HG02885 (cell line): ENCODE data around the gene CCDC60.

Experiments
- ATAC-seq: cut with Tn5 transposase; IDR thresholded peaks from one replicate; pipeline ENCODE4 v1.9.1; 2021; ENCODE audit warnings: mild to moderate bottlenecking; ENCODE audit not compliant: unreplicated experiment, poor library complexity

CCDC60 gene

DNA sequence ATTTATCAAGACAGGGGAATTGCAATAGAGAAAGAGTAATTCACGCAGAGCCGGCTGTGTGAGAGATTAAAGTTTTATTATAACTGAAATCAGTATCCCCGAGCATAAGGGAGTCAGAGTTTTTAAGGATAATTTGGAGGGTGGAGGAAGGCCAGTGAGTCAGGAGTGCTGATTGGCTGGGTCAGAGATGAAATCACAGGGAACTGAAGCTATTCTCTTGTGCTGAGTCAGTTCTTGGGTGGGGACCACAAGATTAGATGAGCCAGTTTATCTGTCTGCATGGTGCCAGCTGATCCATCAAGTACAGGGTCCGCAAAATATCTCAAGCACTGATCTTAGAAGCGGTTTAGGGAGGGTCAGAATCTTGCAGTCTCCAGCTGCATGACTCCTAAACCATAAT, 96.6 kb downstream of the CCDC60 start:
- no peak for ATAC-seq

DNA sequence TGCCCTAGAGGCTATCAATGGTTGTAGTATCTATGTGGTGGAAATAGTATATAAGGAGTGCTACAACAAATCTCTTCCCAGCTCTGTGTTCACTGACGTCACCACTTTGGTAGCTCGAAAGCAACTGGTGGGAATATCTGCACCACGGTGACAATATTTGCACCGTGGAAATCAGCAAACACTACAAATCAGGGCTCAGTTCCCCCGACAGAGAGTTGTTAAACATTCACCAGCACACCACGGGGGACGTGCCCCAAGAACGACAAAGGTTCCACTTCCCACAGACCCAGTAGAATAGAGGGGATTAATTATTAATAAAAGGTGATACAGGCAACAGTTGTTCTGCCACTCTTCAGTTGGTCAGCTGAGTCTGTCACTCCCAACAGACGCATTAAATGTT, 98.4 kb downstream of the CCDC60 start:
- ATAC-seq = no peak

DNA sequence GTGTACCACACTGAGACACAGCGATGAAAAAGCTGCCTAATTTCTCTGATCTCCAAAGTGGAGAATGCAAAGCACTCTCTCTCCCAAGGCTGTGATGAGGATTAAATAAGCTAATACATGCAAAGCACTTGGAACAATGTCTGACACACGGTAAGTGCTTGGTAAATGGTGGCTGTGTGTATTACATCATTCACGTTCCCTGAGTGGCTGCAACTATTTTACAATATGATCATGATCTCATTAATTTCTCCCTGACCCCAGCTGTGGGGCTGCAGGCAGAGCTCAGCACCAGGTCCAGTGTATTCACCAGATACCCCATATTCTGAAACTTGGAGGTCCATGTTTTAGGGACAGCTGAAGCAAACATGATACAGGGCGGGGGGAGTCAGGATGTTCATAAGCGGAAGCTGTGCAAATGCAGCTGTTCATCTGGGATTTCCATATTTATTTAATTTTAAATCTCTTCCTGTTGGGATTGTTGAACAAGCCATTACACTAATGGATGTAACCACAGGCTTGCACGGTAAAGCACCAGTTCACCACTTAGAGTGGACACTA, 106.4 kb downstream of the CCDC60 start:
- ATAC-seq = no peak

DNA sequence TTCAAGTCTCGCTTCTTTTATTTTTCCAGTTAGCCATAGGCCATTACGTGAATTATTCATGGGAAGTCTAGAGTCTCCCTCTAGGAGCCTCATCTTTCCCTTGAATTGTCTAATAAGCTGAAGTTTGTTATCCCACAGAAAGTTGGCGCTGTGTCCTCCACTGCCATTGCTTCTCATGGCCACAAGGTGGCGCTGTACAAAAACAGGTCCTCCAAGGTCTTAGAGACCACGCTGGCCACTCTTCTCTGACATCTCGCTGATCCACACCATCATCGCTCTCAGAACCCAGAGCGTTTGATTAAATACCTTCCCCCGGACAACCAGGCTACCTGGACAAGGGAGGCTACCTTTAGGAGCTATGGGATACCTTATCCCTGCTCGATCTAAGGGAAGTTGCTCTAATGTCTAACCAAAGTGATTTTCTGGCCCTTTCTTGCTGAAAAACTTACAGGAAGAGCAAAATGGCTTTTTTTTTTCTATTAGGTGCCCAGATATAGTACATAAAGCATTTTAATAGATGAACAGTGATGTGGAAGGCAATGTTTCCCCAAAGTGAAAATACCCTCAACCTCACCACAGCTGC, 110.0 kb downstream of the CCDC60 start:
- no peak for ATAC-seq

DNA sequence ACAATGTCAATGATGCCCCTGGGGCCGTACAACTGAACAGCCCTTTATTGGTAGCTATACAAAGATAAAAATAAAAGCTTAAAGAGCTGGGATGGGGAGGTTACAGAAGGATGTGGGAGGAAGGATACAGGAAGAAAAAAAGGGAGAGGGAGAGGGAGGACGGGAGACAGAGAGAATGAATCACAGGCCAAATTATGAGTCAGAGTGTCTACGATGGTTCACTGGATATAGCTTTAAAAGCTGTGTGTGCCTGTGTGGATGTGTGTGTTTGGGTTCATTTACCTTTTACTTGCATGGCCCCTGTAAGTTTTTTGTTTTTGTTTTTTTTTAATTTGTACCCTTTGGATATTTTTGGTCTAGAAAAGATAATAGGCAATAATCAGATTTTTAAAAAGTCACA, 111.9 kb downstream of the CCDC60 start:
- no peak for ATAC-seq

DNA sequence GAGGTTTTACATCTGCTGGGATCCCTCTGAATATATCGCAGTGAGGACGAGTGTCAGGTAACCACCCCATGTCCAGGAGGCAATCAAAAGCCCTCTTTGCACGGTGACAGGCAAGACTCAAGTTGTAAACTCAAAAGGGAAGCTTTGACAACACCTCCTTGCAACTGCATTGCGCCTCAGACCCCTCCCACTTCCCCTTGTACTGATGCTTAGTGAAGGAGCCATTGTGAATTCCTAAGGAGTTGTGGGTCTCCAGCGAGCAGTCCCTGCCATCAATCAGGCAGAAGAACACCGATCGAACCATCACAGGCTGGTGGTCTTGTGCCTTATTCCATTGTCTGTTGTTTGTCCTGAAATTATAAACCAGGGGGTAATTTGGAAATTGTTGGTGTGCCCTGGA, 112.6 kb downstream of the CCDC60 start:
- no peak for ATAC-seq

DNA sequence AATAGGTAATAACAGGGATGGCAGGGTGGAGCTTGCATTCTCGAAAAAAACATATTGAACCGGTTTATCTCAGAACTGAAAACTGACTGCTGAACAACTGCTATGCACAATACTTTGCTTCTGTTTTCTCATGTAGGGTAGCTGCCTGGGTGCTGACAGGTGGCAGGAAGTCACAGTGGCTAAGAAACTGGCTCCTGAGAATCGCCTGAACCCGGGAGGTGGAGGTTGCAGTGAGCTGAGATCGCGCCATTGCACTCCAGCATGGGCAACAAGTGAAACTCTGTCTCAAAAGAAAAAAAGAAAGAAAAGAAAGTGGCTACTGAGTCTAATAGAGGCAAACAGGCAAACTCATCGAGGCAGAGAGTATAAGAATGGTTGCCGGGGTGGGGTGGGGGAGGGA, 113.1 kb downstream of the CCDC60 start:
- ATAC-seq = no peak

DNA sequence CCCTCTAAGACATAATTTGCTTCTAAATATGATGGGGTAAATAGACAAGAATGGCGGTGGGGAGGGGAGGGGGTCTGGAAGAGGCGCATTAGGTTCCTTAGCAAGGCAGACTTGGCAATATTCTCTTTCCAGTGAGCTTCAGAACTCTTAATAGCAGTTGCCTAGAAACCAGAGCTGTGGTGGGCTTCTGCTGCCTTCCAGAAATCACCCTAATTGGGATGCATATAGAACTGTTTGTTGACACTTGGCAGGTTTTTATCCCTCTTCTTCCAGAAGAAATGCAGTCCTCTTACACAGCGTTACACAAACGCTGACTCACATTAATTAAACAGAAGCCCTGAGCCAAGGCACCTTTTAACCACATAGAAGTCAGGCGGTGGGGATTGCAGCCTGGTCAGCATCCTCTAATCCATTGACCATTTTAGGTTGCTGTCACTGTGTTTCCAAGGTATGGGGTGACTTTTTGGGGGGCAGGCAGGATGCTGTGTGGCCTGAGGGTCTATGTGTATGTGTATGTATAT, 114.1 kb downstream of the CCDC60 start:
- no peak for ATAC-seq

DNA sequence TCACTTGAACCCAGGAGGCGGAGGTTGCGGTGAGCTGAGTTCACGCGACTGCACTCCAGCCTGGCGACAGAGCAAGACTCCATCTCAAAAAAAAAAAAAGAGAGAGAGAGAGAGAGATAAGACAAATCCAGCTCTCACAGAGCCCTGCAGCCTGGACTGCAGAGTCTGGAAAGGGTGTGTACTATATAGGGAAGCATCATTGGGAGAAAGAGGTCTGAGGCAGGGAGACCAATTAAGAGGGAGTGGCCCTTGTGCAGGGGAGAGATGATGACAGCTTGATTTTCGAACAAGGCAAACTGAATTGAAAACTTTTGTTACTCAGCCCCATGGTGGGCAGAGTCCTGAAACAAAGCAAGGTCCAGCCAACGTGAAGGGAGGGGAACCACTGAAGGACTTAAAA, 116.2 kb downstream of the CCDC60 start:
- ATAC-seq = no peak

DNA sequence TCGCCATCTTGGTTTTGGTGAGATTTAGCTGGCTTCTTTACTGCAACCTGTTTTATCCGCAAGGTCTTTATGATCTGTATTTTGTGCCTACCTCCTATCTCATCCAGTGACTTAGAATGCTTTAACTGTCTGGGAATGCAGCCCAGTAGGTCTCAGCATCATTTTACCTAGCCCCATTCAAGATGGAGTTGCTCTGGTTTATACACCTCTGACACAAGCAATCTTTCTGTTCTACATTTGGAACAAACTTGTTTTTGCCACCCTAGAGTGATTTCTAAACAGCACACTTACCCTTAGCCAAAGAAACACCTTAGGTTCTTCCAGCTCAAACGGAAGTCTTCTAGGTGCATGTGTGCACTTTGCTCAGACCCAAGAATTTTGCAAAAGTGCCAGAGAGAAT, 122.3 kb downstream of the CCDC60 start:
- no peak for ATAC-seq

DNA sequence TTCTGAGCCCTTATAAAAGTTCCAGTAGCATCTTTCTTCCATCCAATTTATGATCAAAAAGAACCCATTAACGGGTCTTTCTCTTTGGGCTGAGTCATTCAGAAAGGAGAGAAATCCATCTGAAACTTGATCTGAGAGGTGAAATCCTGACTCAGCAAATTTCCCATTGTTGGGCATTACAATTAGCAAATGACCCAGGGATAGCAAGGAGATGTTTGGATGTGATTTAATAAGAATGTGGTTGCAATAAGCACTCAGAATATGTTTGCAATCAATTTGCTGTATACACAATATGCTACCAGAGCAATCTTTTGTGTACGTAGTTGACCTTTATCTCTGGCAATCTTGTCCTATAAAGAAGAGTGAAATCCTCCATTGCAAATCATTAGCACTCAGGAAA, 122.7 kb downstream of the CCDC60 start:
- no peak for ATAC-seq

DNA sequence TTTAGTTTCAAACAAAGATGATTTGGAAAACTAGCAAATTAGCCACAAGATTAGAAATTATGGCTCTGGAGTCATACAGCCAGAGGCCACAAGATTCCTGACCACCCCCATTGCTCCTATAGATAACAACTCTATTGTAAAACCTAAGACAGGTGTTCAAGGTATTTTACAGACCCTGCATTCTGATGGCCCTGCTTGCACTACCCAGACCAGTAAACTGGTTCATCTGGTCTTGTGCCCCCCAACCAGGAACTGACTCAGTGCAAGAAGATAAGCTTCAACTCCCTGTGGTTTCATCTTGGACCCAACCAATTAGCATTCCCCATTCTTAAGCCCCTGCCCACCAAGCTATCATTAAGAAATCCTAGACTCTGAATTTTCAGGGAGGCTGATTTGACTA, 125.0 kb downstream of the CCDC60 start:
- no peak for ATAC-seq

DNA sequence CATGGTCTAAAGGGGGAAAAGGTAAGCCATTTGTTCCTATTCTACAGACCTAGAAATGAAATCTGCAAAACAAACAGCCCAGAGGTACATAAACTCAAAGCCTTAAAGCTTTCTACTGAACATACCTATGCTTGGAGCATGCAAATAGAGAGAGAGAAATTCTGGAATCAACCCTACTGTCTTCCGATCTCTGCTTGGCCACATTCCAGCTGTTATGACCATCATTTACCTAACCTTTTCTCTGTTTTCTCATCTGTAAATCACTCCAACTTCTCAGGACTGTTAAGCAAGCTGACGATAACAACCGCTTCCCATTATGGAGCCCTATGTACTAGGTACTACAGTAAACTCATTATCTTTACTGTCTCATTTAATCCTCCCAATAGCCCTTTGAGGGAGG, 126.3 kb downstream of the CCDC60 start:
- ATAC-seq = no peak

DNA sequence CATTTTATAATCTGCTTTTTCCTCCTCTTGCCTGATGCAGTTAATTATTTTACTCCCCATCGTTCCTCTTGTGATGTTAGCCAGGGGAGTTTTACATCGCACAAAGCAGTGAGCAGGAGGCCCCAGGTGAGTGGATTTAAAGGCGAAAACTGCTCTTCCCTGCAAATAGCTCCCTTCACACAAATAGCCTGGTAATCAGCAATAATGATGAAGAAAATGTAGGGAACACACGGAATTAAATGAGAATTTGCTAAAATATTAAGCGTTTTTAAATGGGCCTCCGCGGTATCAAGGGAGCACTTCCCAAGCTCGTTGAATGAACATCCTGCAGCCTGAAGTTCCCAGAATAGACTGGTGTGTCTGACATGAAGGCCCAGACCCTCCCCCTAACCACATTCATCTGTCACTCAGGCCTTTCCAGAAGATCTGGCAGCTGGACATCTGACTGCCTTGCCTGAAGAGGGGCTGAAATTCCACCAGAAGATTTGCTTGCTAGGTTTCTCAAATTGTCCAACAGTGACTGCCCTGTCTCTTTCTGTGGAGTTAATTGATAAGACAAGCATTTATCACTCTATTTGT, 127.2 kb downstream of the CCDC60 start:
- no peak for ATAC-seq

DNA sequence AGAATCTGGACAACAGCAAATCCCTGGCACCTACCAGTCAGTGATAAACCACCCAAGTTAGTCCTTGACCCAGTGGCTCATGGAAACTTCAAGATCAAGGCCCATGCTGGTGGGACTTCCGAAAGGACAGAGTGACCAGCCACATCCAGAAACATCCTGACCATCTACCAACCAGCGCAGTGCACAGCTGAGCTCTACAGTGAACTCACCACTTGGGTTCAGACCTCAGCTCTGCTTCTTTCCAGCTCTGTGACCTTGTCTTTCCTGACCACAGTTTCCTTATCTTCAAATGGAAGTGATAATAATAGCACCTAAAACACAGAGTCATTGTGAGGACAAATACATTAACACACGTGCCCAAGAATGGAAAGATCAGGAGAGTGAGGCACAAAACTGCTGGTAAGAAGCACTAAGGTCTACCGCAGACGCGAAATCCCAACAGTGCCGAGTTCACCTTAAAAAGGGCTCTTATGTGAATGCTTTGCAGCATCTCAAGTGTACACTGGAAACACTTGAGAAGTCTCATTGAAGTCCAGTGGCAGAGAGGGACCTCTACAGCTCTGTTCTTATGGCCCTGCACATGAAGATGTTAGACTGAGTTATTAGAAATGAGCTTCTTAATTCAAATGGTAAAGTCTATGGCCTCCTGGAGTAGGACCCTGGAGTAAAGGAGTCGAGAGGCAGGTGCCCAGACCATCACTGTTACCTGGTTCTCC, 128.8 kb downstream of the CCDC60 start:
- no peak for ATAC-seq

DNA sequence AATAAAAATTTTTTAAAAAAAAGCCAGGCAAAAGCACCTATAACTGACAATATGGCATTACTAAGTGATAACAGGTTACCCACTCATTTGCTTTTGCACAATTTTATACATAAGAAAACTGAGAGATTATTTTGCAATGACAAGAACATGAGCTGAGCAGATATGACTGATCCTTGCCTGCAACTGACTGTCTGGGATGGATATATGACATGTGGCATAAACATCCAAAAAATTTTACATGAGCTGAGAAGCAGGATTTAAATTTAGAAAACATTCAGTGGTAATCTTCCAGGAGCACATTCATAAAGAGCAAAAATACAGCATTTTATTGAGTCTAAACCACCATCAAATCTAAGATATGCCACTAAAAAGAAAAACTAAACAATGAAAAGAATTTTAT, 133.8 kb downstream of the CCDC60 start:
- no peak for ATAC-seq

DNA sequence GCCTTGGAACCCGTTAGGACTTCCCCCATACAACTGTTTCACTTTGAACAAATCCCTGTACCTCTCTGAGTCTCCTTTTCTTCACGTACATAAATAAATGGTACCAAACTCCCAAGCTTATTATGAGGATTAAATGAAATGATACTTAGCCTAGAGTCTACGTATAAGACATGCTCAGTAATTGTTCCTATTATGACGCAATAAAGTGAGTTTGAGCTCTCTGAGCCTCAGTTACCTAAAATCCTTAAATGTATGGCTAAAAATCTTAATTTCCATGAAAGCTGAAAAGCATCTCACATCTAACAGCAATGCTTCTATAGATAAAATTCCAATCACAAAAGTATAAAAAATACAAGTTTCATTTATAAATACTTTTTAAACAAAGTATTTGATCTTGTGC, 141.1 kb downstream of the CCDC60 start:
- ATAC-seq = no peak

DNA sequence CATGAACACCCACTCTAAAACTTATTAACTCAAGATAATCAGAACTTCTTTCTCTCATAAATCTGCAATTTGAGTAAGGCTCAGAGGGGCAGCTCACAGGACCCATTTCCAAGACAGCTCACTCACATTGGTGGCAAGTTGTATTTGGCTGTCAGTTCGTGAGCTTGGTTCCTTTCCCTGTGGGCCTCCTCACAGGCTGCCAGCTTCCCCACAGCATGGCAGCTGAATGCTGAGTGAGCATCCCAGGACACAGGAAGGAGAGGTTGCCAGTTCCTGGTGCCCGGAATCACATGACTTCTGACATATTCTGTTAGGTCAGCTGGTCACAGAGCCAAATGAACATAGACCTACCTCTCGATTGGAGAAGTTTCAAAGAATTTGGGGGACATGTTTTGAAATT, 142.4 kb downstream of the CCDC60 start:
- ATAC-seq = no peak

DNA sequence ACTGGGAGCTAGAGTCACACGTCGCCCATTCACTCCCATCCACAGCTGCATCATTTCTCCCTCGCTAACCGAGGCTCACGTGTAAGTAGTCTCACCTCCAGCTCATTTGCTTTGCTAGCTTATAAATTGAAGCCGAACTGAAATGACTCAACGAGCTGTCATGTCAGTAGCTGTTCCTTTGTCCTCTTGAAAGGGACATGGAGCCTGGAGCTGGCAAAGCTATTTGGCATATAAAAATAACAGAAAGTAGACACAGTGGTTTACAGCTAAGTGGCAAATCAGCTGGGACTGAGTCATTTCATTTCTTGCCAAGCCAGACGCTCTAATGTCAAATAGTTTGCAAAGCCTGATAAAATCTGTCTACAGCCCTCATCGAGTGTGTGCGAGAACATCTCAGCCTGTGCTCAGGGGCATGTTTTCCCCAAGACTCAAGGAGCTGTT, 144.6 kb downstream of the CCDC60 start:
- ATAC-seq = no peak

DNA sequence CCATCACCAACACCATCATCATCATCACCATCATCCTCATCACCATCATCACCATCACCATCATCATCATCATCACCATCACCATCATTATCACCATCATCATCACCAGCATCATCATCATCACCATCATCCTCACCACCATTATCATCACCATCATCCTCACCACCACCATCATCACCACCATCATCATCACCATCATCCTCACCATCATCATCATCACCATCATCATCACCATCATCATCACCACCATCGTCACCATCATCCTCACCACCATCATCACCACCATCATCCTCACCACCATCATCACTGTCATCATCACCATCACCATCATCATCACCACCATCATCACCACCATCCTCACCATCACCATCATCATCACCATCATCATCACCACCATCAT, 146.0 kb downstream of the CCDC60 start:
- no peak for ATAC-seq

DNA sequence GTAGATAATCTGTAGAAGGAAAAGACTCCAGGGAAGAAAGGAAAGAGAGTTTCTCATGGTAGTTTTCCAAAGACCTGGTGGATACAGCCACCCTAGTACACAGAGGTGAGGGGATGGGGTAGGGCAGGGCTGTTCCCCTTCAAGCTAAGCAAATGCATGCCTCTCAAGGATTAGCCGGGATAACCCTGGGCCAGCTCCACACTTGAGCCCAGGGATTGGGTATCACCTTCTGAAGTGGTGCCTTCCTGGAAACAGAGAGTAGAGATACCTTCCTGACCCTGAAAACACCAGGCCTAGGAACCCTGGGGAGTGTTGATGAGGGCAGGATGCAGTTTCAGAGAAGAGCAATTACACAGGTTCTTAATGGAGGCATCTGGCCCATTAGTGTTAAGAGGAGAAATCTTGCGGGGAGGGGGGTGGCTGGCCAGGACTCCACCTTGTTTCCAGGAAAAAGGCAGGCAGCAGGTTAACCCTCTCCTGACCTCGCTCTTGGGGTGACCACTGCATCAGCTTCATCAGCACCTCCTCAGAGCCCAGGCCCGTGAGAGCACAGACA, 152.1 kb downstream of the CCDC60 start:
- ATAC-seq = no peak
